ENCODE data around the gene AGTRAP.

DNA sequence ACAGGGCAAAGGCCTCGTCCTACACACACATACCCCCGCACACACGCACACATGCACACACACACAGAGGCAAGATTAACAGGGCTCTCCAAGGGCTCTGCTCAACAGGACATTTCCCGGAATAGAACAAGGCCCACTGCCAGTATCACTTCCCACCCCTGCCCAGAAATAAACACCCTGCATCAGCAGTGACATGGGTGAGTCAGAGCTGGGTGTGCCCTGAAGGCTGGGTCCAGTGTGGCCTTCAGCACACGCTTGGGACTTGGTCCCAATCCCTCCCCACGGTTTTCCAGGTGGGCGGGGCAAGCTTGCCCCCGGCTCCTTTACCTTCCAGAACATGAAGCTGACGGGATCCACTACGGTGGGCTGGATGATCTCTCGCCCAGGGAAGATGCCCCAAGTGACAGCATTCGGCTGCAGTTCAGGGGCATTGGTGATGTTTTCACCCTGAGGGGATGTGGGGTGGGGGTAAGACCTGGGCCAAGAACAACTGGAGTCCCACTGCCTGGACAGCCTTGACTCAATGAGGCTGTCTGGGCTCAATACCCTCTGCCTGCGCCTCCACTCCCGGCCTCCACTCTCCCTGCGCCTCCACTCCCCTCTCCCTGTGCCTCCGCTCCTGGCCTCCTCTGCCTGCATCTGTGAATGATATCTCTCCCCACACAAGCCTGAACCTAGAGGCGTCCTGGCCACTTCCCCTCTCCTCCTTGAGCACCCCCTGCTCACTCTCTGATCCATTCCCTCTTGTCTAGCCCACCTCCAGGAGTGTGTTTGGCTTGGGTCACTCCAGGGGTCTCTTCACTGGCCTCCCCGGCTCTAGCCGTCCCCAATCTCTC is 55.2 kb downstream of the AGTRAP start:
- TF ChIP-seq CTCF (conservative IDR thresholded peaks at IDR 0.05 in 1 of 2, IDR thresholded peaks at IDR 0.05 in 1 of 2; ENCODE audit: low read depth in 1 of 2, low read length in 2 of 2): no peak
- no peak for TF ChIP-seq EZH2 (IDR thresholded peaks at IDR 0.05; ENCODE audit: low read length, missing control alignments)

Measured in fibroblast of lung (primary cell).